PC-3 (cell line): ENCODE data around the gene EHD4. TPM values are rescaled to one million over a fixed set of nuclear protein-coding genes. Genes with fewer than 3 reads are reported as not detected.

Experiments
- ATAC-seq: fragments of 200-7000 bp; cut with Tn5 transposase; 2 replicates; pipeline ENCODE4 v1.9.1; 2020; ENCODE audit warnings: mild to moderate bottlenecking, moderate library complexity
- BruUV-seq: library from RNA; stranded (reverse); fragments of 400-500 nt; replicated peaks from 2 replicates; lab custom pipeline; 2021; lab: Mats Ljungman, UMichigan
- CTCF ChIA-PET: fragments of 300-600 bp; sonication (Branson Sonifier 250); formaldehyde crosslinking; loops from one replicate; lab custom pipeline; 2022; ENCODE audit warnings: antibody characterized with exemption; lab: Charles Lee
- POLR2A ChIA-PET: fragments of 300-600 bp; sonication (Branson Sonifier 250); formaldehyde crosslinking; loops from one replicate; lab custom pipeline; 2022; ENCODE audit warnings: antibody characterized with exemption; ENCODE audit not compliant: unreplicated experiment; lab: Charles Lee
- DNase-seq: peaks from one replicate; pipeline ENCODE4 v3.0.0-alpha.2; 2015
- H2AFZ ChIP-seq: fragments of 300-600 bp; sonication (generic); 2 replicates; pipeline ENCODE4 v1.6.0; 2016; ENCODE audit warnings: antibody characterized with exemption, low read length
- H3F3A ChIP-seq: fragments of 300-600 bp; sonication (generic); one replicate; pipeline ENCODE4 v1.6.0; 2017; ENCODE audit warnings: antibody characterized with exemption, low read length, control low read depth, mild to moderate bottlenecking; ENCODE audit not compliant: unreplicated experiment
- H3K27ac ChIP-seq: fragments of 300-600 bp; sonication (generic); 2 replicates; pipeline ENCODE4 v1.5.1; 2016; ENCODE audit warnings: mild to moderate bottlenecking, low read length
- H3K27me3 ChIP-seq: fragments of 300-600 bp; sonication (generic); 2 replicates; pipeline ENCODE4 v1.6.1; 2016; ENCODE audit warnings: low read length, mixed read lengths
- H3K36me3 ChIP-seq: fragments of 300-600 bp; sonication (generic); 2 replicates; pipeline ENCODE4 v1.6.1; 2016; ENCODE audit warnings: low read depth, mixed run types, low read length, mixed read lengths
- H3K4me1 ChIP-seq: fragments of 300-600 bp; sonication (generic); 2 replicates; pipeline ENCODE4 v1.5.1; 2016; ENCODE audit warnings: low read length; ENCODE audit not compliant: insufficient read depth
- H3K4me2 ChIP-seq: fragments of 300-600 bp; sonication (generic); 2 replicates; pipeline ENCODE4 v1.6.0; 2016; ENCODE audit warnings: low read length
- H3K4me3 ChIP-seq: fragments of 300-600 bp; sonication (generic); 2 replicates; pipeline ENCODE4 v1.5.1; 2016; ENCODE audit warnings: mild to moderate bottlenecking, low read length, mixed read lengths
- H3K79me2 ChIP-seq: fragments of 300-600 bp; sonication (generic); 2 replicates; pipeline ENCODE4 v1.6.1; 2017; ENCODE audit warnings: low read length, mixed read lengths
- H3K9ac ChIP-seq: fragments of 300-600 bp; sonication (generic); 2 replicates; pipeline ENCODE4 v1.6.0; 2016; ENCODE audit warnings: mild to moderate bottlenecking, low read length
- H3K9me2 ChIP-seq: fragments of 300-600 bp; sonication (generic); replicated peaks from 2 replicates; pipeline ENCODE4 v1.6.1; 2016; ENCODE audit warnings: mixed run types, low read length, mixed read lengths
- H3K9me3 ChIP-seq: fragments of 300-600 bp; sonication (generic); 2 replicates; pipeline ENCODE4 v1.6.1; 2016; ENCODE audit warnings: low read length, mixed read lengths
- H4K20me1 ChIP-seq: fragments of 300-600 bp; sonication (generic); 2 replicates; pipeline ENCODE4 v1.6.1; 2016; ENCODE audit warnings: low read length, mixed read lengths
- EZH2 ChIP-seq: fragments of 300-600 bp; sonication (generic); IDR thresholded peaks from one replicate; pipeline ENCODE4 v1.6.1; 2017; ENCODE audit warnings: antibody characterized with exemption, mild to moderate bottlenecking, low read length; ENCODE audit not compliant: unreplicated experiment
- EZH2phosphoT487 ChIP-seq: fragments of 300-600 bp; sonication (generic); IDR thresholded peaks from 2 replicates; pipeline ENCODE4 v1.6.1; 2018; ENCODE audit warnings: mild to moderate bottlenecking, antibody characterized with exemption, low read length, borderline replicate concordance
- intact Hi-C: fragments of 100-400 bp; cut with micrococcal nuclease; formaldehyde crosslinking; loops from 2 replicates; pipeline ENCODE4 v1.9.0; 2023
- total RNA-seq: library from RNA; depleted of rRNA; stranded (reverse); fragments of >200 nt; gene quantifications from 2 replicates; pipeline ENCODE4 v1.2.3, GENCODE V29; 2014
- TF ChIP-seq, protein P1 (sequence below): fragments of 300-600 bp; sonication (generic); conservative IDR thresholded peaks from 2 replicates; pipeline ENCODE4 v1.5.1; 2017; ENCODE audit warnings: antibody characterized with exemption, low read depth, mild to moderate bottlenecking, low read length

Gene EHD4
- total RNA-seq, 1 experiment from 2014 or later, result 57.8 TPM

DNA sequence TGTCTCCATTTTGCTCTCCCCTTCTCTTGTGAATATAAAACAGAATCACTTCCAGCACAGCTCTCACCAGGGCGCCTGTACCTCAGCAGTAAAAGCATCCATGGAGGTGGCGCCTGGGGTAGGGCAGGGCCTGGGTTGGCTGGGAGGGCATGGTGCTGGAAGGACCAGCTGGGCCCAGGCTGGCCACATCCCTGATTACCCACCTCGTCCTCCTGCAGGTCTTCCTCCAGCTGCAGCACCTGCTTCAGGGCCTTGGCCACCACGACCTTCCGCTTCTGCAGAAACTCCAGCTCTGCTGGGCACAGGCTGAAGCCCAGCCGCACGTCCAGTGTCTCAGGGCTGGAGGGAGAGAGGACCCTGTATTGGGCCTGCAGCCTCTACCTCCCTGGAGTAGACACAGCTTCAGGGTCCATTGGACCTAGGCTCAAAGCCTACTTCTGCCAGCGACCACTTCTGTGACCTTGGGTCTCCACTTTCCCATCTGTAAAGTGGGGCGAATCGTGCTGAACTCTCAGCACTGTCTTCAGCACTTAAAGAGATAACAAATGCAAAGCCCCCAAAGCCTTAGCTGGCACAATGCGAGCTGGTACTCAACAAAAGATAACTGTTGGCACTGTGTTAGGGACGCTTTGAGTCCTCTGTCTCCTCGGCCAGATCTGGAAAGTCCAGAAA lies 24.7 kb upstream of the EHD4 start:
- ChIA-PET CTCF (no interaction called here), POLR2A (no interaction called here)
- H3K9me2 ChIP-seq, result no peaks in the 10 kb centered on the region
- no peak overlapping the region for H2AFZ ChIP-seq
- no TSS peak for BruUV-seq
- no peaks in the 10 kb centered on the region for H3K79me2 ChIP-seq
- H3K4me1 ChIP-seq, result no peaks in the 10 kb centered on the region
- no peaks in the 10 kb centered on the region for H3K36me3 ChIP-seq
- H4K20me1 ChIP-seq, result no peaks in the 10 kb centered on the region
- no peak overlapping the region for H3K4me2 ChIP-seq
- ATAC-seq, result no peak
- no peak for TF ChIP-seq EZH2phosphoT487
- TF ChIP-seq EZH2, result no peak
- TF ChIP-seq, protein P1, sequence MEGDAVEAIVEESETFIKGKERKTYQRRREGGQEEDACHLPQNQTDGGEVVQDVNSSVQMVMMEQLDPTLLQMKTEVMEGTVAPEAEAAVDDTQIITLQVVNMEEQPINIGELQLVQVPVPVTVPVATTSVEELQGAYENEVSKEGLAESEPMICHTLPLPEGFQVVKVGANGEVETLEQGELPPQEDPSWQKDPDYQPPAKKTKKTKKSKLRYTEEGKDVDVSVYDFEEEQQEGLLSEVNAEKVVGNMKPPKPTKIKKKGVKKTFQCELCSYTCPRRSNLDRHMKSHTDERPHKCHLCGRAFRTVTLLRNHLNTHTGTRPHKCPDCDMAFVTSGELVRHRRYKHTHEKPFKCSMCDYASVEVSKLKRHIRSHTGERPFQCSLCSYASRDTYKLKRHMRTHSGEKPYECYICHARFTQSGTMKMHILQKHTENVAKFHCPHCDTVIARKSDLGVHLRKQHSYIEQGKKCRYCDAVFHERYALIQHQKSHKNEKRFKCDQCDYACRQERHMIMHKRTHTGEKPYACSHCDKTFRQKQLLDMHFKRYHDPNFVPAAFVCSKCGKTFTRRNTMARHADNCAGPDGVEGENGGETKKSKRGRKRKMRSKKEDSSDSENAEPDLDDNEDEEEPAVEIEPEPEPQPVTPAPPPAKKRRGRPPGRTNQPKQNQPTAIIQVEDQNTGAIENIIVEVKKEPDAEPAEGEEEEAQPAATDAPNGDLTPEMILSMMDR, result no peak
- H3K9me3 ChIP-seq, result no peaks in the 10 kb centered on the region
- DNase-seq, result no peak
- no peaks in the 10 kb centered on the region for H3K27me3 ChIP-seq
- intact Hi-C loops, result no loop called here
- H3K4me3 ChIP-seq, result no peak overlapping the region
- H3F3A ChIP-seq, result no peaks in the 10 kb centered on the region
- no peak overlapping the region for H3K9ac ChIP-seq
- H3K27ac ChIP-seq, result no peak overlapping the region

DNA sequence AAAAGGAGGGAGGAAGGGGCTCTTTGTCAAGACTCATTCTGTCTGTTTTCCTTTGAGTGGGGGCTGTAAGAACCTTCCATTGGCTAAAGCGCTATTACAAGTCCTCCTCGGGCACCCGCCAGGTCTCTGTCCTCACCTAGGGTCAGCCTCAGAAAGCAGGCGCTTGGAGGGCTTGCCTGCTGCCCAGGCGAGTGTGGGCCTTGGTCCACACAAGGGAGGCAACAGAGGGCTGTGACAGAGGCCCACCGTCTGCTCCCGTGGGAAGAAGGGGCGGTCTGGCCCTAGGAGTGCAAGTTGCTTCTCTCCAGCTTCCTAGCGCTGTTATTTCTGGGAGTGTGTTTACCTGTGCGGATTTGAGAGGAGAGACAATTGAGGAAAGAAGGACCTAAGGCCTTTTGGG lies 24.0 kb upstream of the EHD4 start:
- intact Hi-C loops, result no loop called here
- TF ChIP-seq, protein P1, result no peak
- TF ChIP-seq EZH2phosphoT487 (no peak), EZH2 (no peak)
- no peak overlapping the region for H2AFZ ChIP-seq
- no peak overlapping the region for H3K27ac ChIP-seq
- BruUV-seq, result no TSS peak
- ChIA-PET CTCF (no interaction called here), POLR2A (no interaction called here)
- H3K9me2 ChIP-seq, result no peaks in the 10 kb centered on the region
- H4K20me1 ChIP-seq, result no peaks in the 10 kb centered on the region
- no peaks in the 10 kb centered on the region for H3K4me1 ChIP-seq
- H3F3A ChIP-seq, result no peaks in the 10 kb centered on the region
- no peak overlapping the region for H3K4me3 ChIP-seq
- no peaks in the 10 kb centered on the region for H3K9me3 ChIP-seq
- H3K9ac ChIP-seq, result no peak overlapping the region
- no peak overlapping the region for H3K4me2 ChIP-seq
- ATAC-seq (no peak), DNase-seq (no peak)
- H3K27me3 ChIP-seq, result no peaks in the 10 kb centered on the region
- H3K79me2 ChIP-seq, result no peaks in the 10 kb centered on the region
- no peaks in the 10 kb centered on the region for H3K36me3 ChIP-seq

DNA sequence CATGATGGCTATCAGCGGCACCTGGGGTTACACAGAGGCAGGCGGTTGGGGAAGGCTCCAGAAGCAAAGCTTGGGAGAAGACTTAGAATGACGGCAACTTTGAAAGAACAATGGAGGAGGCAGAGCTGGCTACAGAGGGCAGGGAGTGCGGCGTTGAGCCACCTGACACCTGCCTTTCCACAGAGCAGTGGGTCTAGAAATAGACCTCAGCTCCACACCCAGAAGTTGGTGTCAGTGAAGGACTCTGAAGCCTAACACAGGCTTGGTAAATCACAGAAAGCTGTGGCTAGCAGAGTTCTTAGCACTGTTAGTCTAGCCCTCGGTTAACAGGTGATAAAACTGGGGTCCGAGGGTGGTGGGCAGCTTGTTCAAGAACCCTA lies 23.1 kb upstream of the EHD4 start:
- H3F3A ChIP-seq, result no peaks in the 10 kb centered on the region
- H3K9me2 ChIP-seq, result no peaks in the 10 kb centered on the region
- H2AFZ ChIP-seq, result no peak overlapping the region
- no peak overlapping the region for H3K4me3 ChIP-seq
- intact Hi-C loops, result no loop called here
- CTCF ChIA-PET, result no interaction called here
- H3K4me2 ChIP-seq, result no peak overlapping the region
- DNase-seq, result no peak
- H3K9ac ChIP-seq, result no peak overlapping the region
- H3K27ac ChIP-seq, result no peak overlapping the region
- H4K20me1 ChIP-seq, result no peaks in the 10 kb centered on the region
- H3K36me3 ChIP-seq, result no peaks in the 10 kb centered on the region
- no TSS peak for BruUV-seq
- no peaks in the 10 kb centered on the region for H3K9me3 ChIP-seq
- POLR2A ChIA-PET, result no interaction called here
- no peaks in the 10 kb centered on the region for H3K4me1 ChIP-seq
- no peaks in the 10 kb centered on the region for H3K27me3 ChIP-seq
- H3K79me2 ChIP-seq, result no peaks in the 10 kb centered on the region
- ATAC-seq, result no peak
- no peak for TF ChIP-seq EZH2
- TF ChIP-seq, protein P1, result no peak
- no peak for TF ChIP-seq EZH2phosphoT487
